Panc1 (cell line): ENCODE data around the gene LGI4.

Experiments used
- CTCF ChIP-seq: fragments of 450-650 bp; IDR thresholded peaks from 2 replicates; pipeline ENCODE4 v1.5.1; 2017; ENCODE audit warnings: mild to moderate bottlenecking
- POLR2AphosphoS5 ChIP-seq: IDR thresholded peaks from 2 replicates; pipeline ENCODE4 v1.6.1; 2012; ENCODE audit warnings: mild to moderate bottlenecking, low read depth, low read length, moderate library complexity
- REST ChIP-seq, 2 experiments: IDR thresholded peaks; 2 replicates each; pipeline ENCODE4 v1.6.1; 2011 to 2012; ENCODE audit warnings: low read depth in 2 of 2, control low read depth in 1 of 2, low read length in 1 of 2, mild to moderate bottlenecking in 1 of 2, moderate library complexity in 1 of 2; ENCODE audit not compliant: insufficient read depth in 1 of 2
- SIN3A ChIP-seq: IDR thresholded peaks from 2 replicates; pipeline ENCODE4 v1.6.1; 2012; ENCODE audit warnings: low read depth, mild to moderate bottlenecking, low read length, moderate library complexity, borderline replicate concordance; ENCODE audit not compliant: insufficient read depth

- TF ChIP-seq CTCF = no peak
- no peak for TF ChIP-seq POLR2AphosphoS5
- no peak for TF ChIP-seq REST (IDR thresholded peaks at IDR 0.05; ENCODE audit: insufficient read depth in 1 of 2, low read depth in 2 of 2, low read length in 1 of 2)
- TF ChIP-seq SIN3A = no peak
Measured at GRCh38 chr19:35123573-35123972, 11.3 kb downstream of the LGI4 start.
